Keratinocyte (primary cell): ENCODE data around the gene PLA2G6. TPM values are rescaled to one million over a fixed set of nuclear protein-coding genes. Genes with fewer than 3 reads are reported as not detected.

ENCODE experiments used
- DNase-seq: peaks from one replicate; pipeline ENCODE4 v3.0.0-alpha.2; 2011; ENCODE audit warnings: low read depth, missing footprints, low spot score
- FAIRE-seq: peaks from 2 replicates; lab custom pipeline; 2011; peaks lifted over from hg19 to GRCh38; lab: Jason Lieb, UNC
- H2AFZ ChIP-seq: 2 replicates; pipeline ENCODE4 v1.6.0; 2012; ENCODE audit warnings: low read length, control low read depth, inconsistent platforms; ENCODE audit not compliant: control insufficient read depth
- H3K27ac ChIP-seq: 2 replicates; pipeline ENCODE4 v1.5.1; 2011; ENCODE audit warnings: low read length; ENCODE audit not compliant: control insufficient read depth, insufficient read depth
- H3K27me3 ChIP-seq: 3 replicates; pipeline ENCODE4 v1.6.0; 2011; ENCODE audit warnings: low read length; ENCODE audit not compliant: control insufficient read depth, insufficient read depth; ENCODE audit errors: extremely low read depth
- H3K36me3 ChIP-seq, 2 experiments: 2 replicates in 1 of 2; 3 replicates in 1 of 2; pipeline ENCODE4 v1.5.1; 2011; ENCODE audit warnings: low read length in 2 of 2, mild to moderate bottlenecking in 1 of 2; ENCODE audit not compliant: control insufficient read depth in 2 of 2, insufficient read depth in 2 of 2; ENCODE audit errors: extremely low read depth in 1 of 2
- H3K4me1 ChIP-seq: 3 replicates; pipeline ENCODE4 v1.5.1; 2011; ENCODE audit warnings: low read length; ENCODE audit not compliant: control insufficient read depth, insufficient read depth; ENCODE audit errors: extremely low read depth
- H3K4me2 ChIP-seq: 3 replicates; pipeline ENCODE4 v1.6.0; 2011; ENCODE audit warnings: low read depth, low read length; ENCODE audit not compliant: control insufficient read depth, insufficient read depth; ENCODE audit errors: extremely low read depth
- H3K4me3 ChIP-seq, 3 experiments: fragments of 200-600 bp in 1 of 3; sonication (generic) in 1 of 3; 2 replicates in 2 of 3; 3 replicates in 1 of 3; pipeline ENCODE4 v1.5.1; 2011 to 2016; ENCODE audit warnings: low read length in 3 of 3, mild to moderate bottlenecking in 3 of 3, control low read depth in 2 of 3, inconsistent platforms in 1 of 3, low read depth in 1 of 3, mixed read lengths in 1 of 3, mixed run types in 1 of 3, moderate library complexity in 1 of 3; ENCODE audit not compliant: control insufficient read depth in 2 of 3, insufficient read depth in 2 of 3; ENCODE audit errors: extremely low read depth in 1 of 3
- H3K79me2 ChIP-seq: 2 replicates; pipeline ENCODE4 v1.6.0; 2012; ENCODE audit warnings: low read length; ENCODE audit not compliant: control insufficient read depth, insufficient read depth
- H3K9ac ChIP-seq: 3 replicates; pipeline ENCODE4 v1.6.0; 2011; ENCODE audit warnings: low read length; ENCODE audit not compliant: control insufficient read depth, insufficient read depth; ENCODE audit errors: extremely low read depth
- H3K9me1 ChIP-seq: 3 replicates; pipeline ENCODE4 v1.6.0; 2011; ENCODE audit warnings: low read length; ENCODE audit not compliant: control insufficient read depth, insufficient read depth; ENCODE audit errors: extremely low read depth
- H3K9me3 ChIP-seq: 2 replicates; pipeline ENCODE4 v1.5.1; 2012; ENCODE audit warnings: low read depth, low read length; ENCODE audit not compliant: control insufficient read depth
- H4K20me1 ChIP-seq: 3 replicates; pipeline ENCODE4 v1.6.0; 2011; ENCODE audit warnings: low read length; ENCODE audit not compliant: control insufficient read depth, insufficient read depth; ENCODE audit errors: extremely low read depth
- CTCF ChIP-seq, 3 experiments: IDR thresholded peaks in 1 of 3; conservative IDR thresholded peaks in 1 of 3; optimal IDR thresholded peaks in 1 of 3; 2 replicates in 2 of 3; 3 replicates in 1 of 3; pipeline versions ENCODE3 to v1.5.1; 2011; ENCODE audit warnings: low read length in 3 of 3, mild to moderate bottlenecking in 3 of 3, moderate library complexity in 2 of 3, control low read depth in 1 of 3, inconsistent platforms in 1 of 3; ENCODE audit not compliant: insufficient read depth in 2 of 3; ENCODE audit errors: extremely low read depth in 1 of 3
- EZH2 ChIP-seq: IDR thresholded peaks from one replicate; pipeline ENCODE4 v1.6.1; 2012; ENCODE audit warnings: inconsistent platforms, mild to moderate bottlenecking, low read length, moderate library complexity
- dilution Hi-C: fragments of 300-500 bp; cut with MboI; formaldehyde crosslinking; loops from one replicate; pipeline ENCODE4 v1.7.0; 2020; ENCODE audit warnings: low sequenced_read_pairs; ENCODE audit not compliant: extremely low pct_ligation_motif_present
- polyA plus RNA-seq, 5 experiments: library from polyadenylated mRNA; depleted of rRNA in 3 of 5; stranded (reverse) in 3 of 5; stranded (forward) in 1 of 5; unstranded in 1 of 5; fragments of >200 nt; gene quantifications; 1 replicate in 1 of 5; 2 replicates in 3 of 5; 3 replicates in 1 of 5; pipeline versions ENCODE4 v1.2.1 to v1.2.3, GENCODE V29; 2011 to 2012; ENCODE audit warnings: missing spikeins in 2 of 5, low read depth in 1 of 5, low replicate concordance in 1 of 5

Gene PLA2G6
- polyA plus RNA-seq, 1 donor (not counting 4 experiments of a cell fraction or from before 2014, with no cell fraction given), result 5.2 TPM

GRCh38 chr22:38228326-38228872 lies 46.8 kb upstream of the PLA2G6 start:
- FAIRE-seq, result no peak

GRCh38 chr22:38226853-38227649 lies 45.4 kb upstream of the PLA2G6 start:
- dilution Hi-C loops, result no loop called here
- H2AFZ ChIP-seq, result no peak overlapping the region
- no peak overlapping the region for H3K4me3 ChIP-seq
- H3K79me2 ChIP-seq, result no peaks in the 10 kb centered on the region
- DNase-seq, result no peak
- no peak for TF ChIP-seq EZH2
- no peak for TF ChIP-seq CTCF (optimal IDR thresholded peaks at IDR 0.05 in 1 of 3, IDR thresholded peaks at IDR 0.05 in 1 of 3, conservative IDR thresholded peaks at IDR 0.05 in 1 of 3; ENCODE audit: extremely low read depth in 1 of 3, insufficient read depth in 2 of 3, low read length in 3 of 3)
- no peaks in the 10 kb centered on the region for H3K9me3 ChIP-seq
- H3K9ac ChIP-seq, result no peak overlapping the region
- H3K4me1 ChIP-seq, result peaks cover 44% of the 10 kb centered on the region
- no peak overlapping the region for H3K27ac ChIP-seq
- H3K27me3 ChIP-seq, result no peaks in the 10 kb centered on the region
- H3K4me2 ChIP-seq, result no peak overlapping the region
- no peak for FAIRE-seq
- peaks cover 2% of the 10 kb centered on the region for H3K9me1 ChIP-seq
- peaks cover 25 to 41% of the 10 kb centered on the region in 2 experiments for H3K36me3 ChIP-seq
- no peaks in the 10 kb centered on the region for H4K20me1 ChIP-seq

More at GRCh38 chr22:38228326-38228872, 46.8 kb upstream of the PLA2G6 start:
- Histone ChIP-seq H3K36me3 (peaks cover 25 to 52% of the 10 kb centered on the region in 2 experiments), H4K20me1 (no peaks in the 10 kb centered on the region), H3K27me3 (no peaks in the 10 kb centered on the region), H3K9me1 (no peaks in the 10 kb centered on the region), H3K4me2 (peak overlapping the region; percentile 70), H3K4me3 (no peak overlapping the region), H3K9ac (peak overlapping the region; percentile 70), H2AFZ (no peak overlapping the region), H3K27ac (peak overlapping the region; percentile 96), H3K79me2 (no peaks in the 10 kb centered on the region), H3K4me1 (peaks cover 30% of the 10 kb centered on the region), H3K9me3 (no peaks in the 10 kb centered on the region)
- no peak for DNase-seq
- TF ChIP-seq CTCF (optimal IDR thresholded peaks at IDR 0.05 in 1 of 3, IDR thresholded peaks at IDR 0.05 in 1 of 3, conservative IDR thresholded peaks at IDR 0.05 in 1 of 3; ENCODE audit: extremely low read depth in 1 of 3, insufficient read depth in 2 of 3, low read length in 3 of 3) (no peak), EZH2 (no peak)
- dilution Hi-C loops, result no loop called here
